ENCODE measurements around the gene MEP1B.
"Not testable (repeated sequence)": the region's sequence is repeated elsewhere in the genome, so short reads cannot be mapped to it uniquely, and the experiment has no call there.

The MEP1B gene

GRCh38 chr18:32209685-32210445 lies 20.0 kb downstream of the MEP1B start:
- Histone ChIP-seq H3K9me3 (ENCODE audit: insufficient read depth, low read length) (no peaks in the 10 kb centered on the region), H3K27me3 (ENCODE audit: insufficient read depth, insufficient read length) (no peaks in the 10 kb centered on the region), H3K4me3 (ENCODE audit: insufficient read length, low read depth) (no peak overlapping the region), H3K9ac (ENCODE audit: insufficient read length, low read depth) (no peak overlapping the region), H3K4me1 (ENCODE audit: insufficient read depth, insufficient read length) (no peaks in the 10 kb centered on the region), H3K36me3 (ENCODE audit: insufficient read depth, insufficient read length, low read length) (no peaks in the 10 kb centered on the region)
- TF ChIP-seq ZNF274 (IDR thresholded peaks at IDR 0.05; ENCODE audit: low read depth, low read length), result no peak
- TF ChIP-seq SUZ12 (IDR thresholded peaks at IDR 0.05; ENCODE audit: extremely low read depth, insufficient read depth, insufficient read length), result no peak
- TF ChIP-seq YY1 (IDR thresholded peaks at IDR 0.05; ENCODE audit: insufficient read depth, insufficient read length), result no peak
- DNase-seq (ENCODE audit: low read depth, low spot score), result no peak

GRCh38 chr18:32213693-32214092 lies 23.9 kb downstream of the MEP1B start:
- TF ChIP-seq SUZ12 (IDR thresholded peaks at IDR 0.05; ENCODE audit: extremely low read depth, insufficient read depth, insufficient read length), result no peak
- no peak for TF ChIP-seq ZNF274 (IDR thresholded peaks at IDR 0.05; ENCODE audit: low read depth, low read length)
- no peak for TF ChIP-seq YY1 (IDR thresholded peaks at IDR 0.05; ENCODE audit: insufficient read depth, insufficient read length)
- Histone ChIP-seq H3K9ac (ENCODE audit: insufficient read length, low read depth) (no peak overlapping the region), H3K4me1 (ENCODE audit: insufficient read depth, insufficient read length) (no peaks in the 10 kb centered on the region), H3K9me3 (ENCODE audit: insufficient read depth, low read length) (no peaks in the 10 kb centered on the region), H3K36me3 (ENCODE audit: insufficient read depth, insufficient read length, low read length) (no peaks in the 10 kb centered on the region), H3K27me3 (ENCODE audit: insufficient read depth, insufficient read length) (no peaks in the 10 kb centered on the region), H3K4me3 (ENCODE audit: insufficient read length, low read depth) (no peak overlapping the region)
- no peak for DNase-seq (ENCODE audit: low read depth, low spot score)

- H3K9me3 ChIP-seq (ENCODE audit: insufficient read depth, low read length), result no peaks in the 10 kb centered on the region
- no peaks in the 10 kb centered on the region for H3K36me3 ChIP-seq (ENCODE audit: insufficient read depth, insufficient read length, low read length)
- H3K4me3 ChIP-seq (ENCODE audit: insufficient read length, low read depth), result no peak overlapping the region
- no peak for DNase-seq (ENCODE audit: low read depth, low spot score)
- H3K27me3 ChIP-seq (ENCODE audit: insufficient read depth, insufficient read length), result no peaks in the 10 kb centered on the region
- TF ChIP-seq SUZ12 (IDR thresholded peaks at IDR 0.05; ENCODE audit: extremely low read depth, insufficient read depth, insufficient read length) (no peak), YY1 (IDR thresholded peaks at IDR 0.05; ENCODE audit: insufficient read depth, insufficient read length) (no peak), ZNF274 (IDR thresholded peaks at IDR 0.05; ENCODE audit: low read depth, low read length) (no peak)
- H3K4me1 ChIP-seq (ENCODE audit: insufficient read depth, insufficient read length), result no peaks in the 10 kb centered on the region
- H3K9ac ChIP-seq (ENCODE audit: insufficient read length, low read depth), result no peak overlapping the region
Observed at GRCh38 chr18:32216390-32216789, 26.6 kb downstream of the MEP1B start.

- DNase-seq (ENCODE audit: low read depth, low spot score), result no peak
- TF ChIP-seq YY1 (IDR thresholded peaks at IDR 0.05; ENCODE audit: insufficient read depth, insufficient read length) (no peak), ZNF274 (IDR thresholded peaks at IDR 0.05; ENCODE audit: low read depth, low read length) (no peak), SUZ12 (IDR thresholded peaks at IDR 0.05; ENCODE audit: extremely low read depth, insufficient read depth, insufficient read length) (no peak)
- Histone ChIP-seq H3K36me3 (ENCODE audit: insufficient read depth, insufficient read length, low read length) (no peaks in the 10 kb centered on the region), H3K4me3 (ENCODE audit: insufficient read length, low read depth) (no peak overlapping the region), H3K4me1 (ENCODE audit: insufficient read depth, insufficient read length) (no peaks in the 10 kb centered on the region), H3K27me3 (ENCODE audit: insufficient read depth, insufficient read length) (no peaks in the 10 kb centered on the region), H3K9me3 (ENCODE audit: insufficient read depth, low read length) (no peaks in the 10 kb centered on the region), H3K9ac (ENCODE audit: insufficient read length, low read depth) (no peak overlapping the region)
Observed at GRCh38 chr18:32219431-32220018, 29.7 kb downstream of the MEP1B start.

GRCh38 chr18:32233348-32233747 lies 43.5 kb downstream of the MEP1B start:
- H3K36me3 ChIP-seq (ENCODE audit: insufficient read depth, insufficient read length, low read length); H3K27me3 ChIP-seq (ENCODE audit: insufficient read depth, insufficient read length); H3K9ac ChIP-seq (ENCODE audit: insufficient read length, low read depth); H3K4me3 ChIP-seq (ENCODE audit: insufficient read length, low read depth); H3K4me1 ChIP-seq (ENCODE audit: insufficient read depth, insufficient read length); DNase-seq (ENCODE audit: low read depth, low spot score): not testable (repeated sequence)
- peaks cover 13% of the 10 kb centered on the region; the same call in 1 of the 2 replicates for H3K9me3 ChIP-seq (ENCODE audit: insufficient read depth, low read length)

GRCh38 chr18:32237049-32237448 lies 47.2 kb downstream of the MEP1B start:
- H3K4me1 ChIP-seq (ENCODE audit: insufficient read depth, insufficient read length), result no peaks in the 10 kb centered on the region
- no peak for DNase-seq (ENCODE audit: low read depth, low spot score)
- no peaks in the 10 kb centered on the region for H3K27me3 ChIP-seq (ENCODE audit: insufficient read depth, insufficient read length)
- H3K36me3 ChIP-seq (ENCODE audit: insufficient read depth, insufficient read length, low read length), result no peaks in the 10 kb centered on the region
- no peak overlapping the region for H3K9ac ChIP-seq (ENCODE audit: insufficient read length, low read depth)
- TF ChIP-seq ZNF274 (IDR thresholded peaks at IDR 0.05; ENCODE audit: low read depth, low read length), result no peak
- TF ChIP-seq SUZ12 (IDR thresholded peaks at IDR 0.05; ENCODE audit: extremely low read depth, insufficient read depth, insufficient read length), result no peak
- TF ChIP-seq YY1 (IDR thresholded peaks at IDR 0.05; ENCODE audit: insufficient read depth, insufficient read length), result no peak
- peaks cover 13% of the 10 kb centered on the region; the same call in 1 of the 2 replicates for H3K9me3 ChIP-seq (ENCODE audit: insufficient read depth, low read length)
- H3K4me3 ChIP-seq (ENCODE audit: insufficient read length, low read depth), result no peak overlapping the region

- TF ChIP-seq SUZ12 (IDR thresholded peaks at IDR 0.05; ENCODE audit: extremely low read depth, insufficient read depth, insufficient read length), result no peak
- TF ChIP-seq ZNF274 (IDR thresholded peaks at IDR 0.05; ENCODE audit: low read depth, low read length), result no peak
- TF ChIP-seq YY1 (IDR thresholded peaks at IDR 0.05; ENCODE audit: insufficient read depth, insufficient read length), result no peak
- Histone ChIP-seq H3K4me3 (ENCODE audit: insufficient read length, low read depth) (no peak overlapping the region), H3K9me3 (ENCODE audit: insufficient read depth, low read length) (peaks cover 11% of the 10 kb centered on the region; the same call in 1 of the 2 replicates), H3K36me3 (ENCODE audit: insufficient read depth, insufficient read length, low read length) (no peaks in the 10 kb centered on the region), H3K27me3 (ENCODE audit: insufficient read depth, insufficient read length) (no peaks in the 10 kb centered on the region), H3K9ac (ENCODE audit: insufficient read length, low read depth) (no peak overlapping the region), H3K4me1 (ENCODE audit: insufficient read depth, insufficient read length) (no peaks in the 10 kb centered on the region)
- no peak for DNase-seq (ENCODE audit: low read depth, low spot score)
Observed at GRCh38 chr18:32238635-32239268, 48.9 kb downstream of the MEP1B start.

Measured in NT2/D1 (cell line).